ENCODE data around the gene CCDC183.
A peak's percentile ranks its signal among the peaks of the same experiment; 100 is the strongest.
"Not testable (repeated sequence)": the region's sequence is repeated elsewhere in the genome, so short reads cannot be mapped to it uniquely, and the experiment has no call there.

The CCDC183 gene

GRCh38 chr9:136784997-136785361 is 11.2 kb upstream of the CCDC183 start:
- no peak for DNase-seq (ENCODE audit: low read depth, low spot score)

GRCh38 chr9:136785565-136786355 is 10.4 kb upstream of the CCDC183 start:
- not testable (repeated sequence) for DNase-seq (ENCODE audit: low read depth, low spot score)

- no peak for DNase-seq (ENCODE audit: low read depth, low spot score)
Measured at GRCh38 chr9:136786451-136786850, 9.7 kb upstream of the CCDC183 start.

DNA sequence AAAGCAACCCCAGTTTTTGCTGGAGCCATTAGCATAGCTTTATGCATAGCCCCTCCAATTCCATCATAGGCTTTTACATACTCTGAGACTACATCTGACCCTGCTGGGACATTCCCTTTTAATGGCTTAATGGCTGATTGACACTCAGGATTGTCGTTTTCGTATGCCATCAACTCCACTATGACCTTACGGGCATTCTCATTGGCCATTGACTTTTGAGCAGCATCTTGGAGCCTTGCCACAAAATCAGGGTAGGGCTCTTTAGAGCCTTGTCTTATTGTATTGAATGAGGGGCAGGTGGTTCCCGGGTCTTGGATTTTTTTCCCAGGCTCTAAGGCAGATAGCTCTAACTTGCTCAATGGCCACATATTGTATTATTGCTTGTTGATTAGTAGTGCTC is 9.2 kb upstream of the CCDC183 start:
- not testable (repeated sequence) for DNase-seq (ENCODE audit: low read depth, low spot score)

- peak; percentile 73 for DNase-seq (ENCODE audit: low read depth, low spot score)
Measured at GRCh38 chr9:136787690-136788400, 8.3 kb upstream of the CCDC183 start.

DNA sequence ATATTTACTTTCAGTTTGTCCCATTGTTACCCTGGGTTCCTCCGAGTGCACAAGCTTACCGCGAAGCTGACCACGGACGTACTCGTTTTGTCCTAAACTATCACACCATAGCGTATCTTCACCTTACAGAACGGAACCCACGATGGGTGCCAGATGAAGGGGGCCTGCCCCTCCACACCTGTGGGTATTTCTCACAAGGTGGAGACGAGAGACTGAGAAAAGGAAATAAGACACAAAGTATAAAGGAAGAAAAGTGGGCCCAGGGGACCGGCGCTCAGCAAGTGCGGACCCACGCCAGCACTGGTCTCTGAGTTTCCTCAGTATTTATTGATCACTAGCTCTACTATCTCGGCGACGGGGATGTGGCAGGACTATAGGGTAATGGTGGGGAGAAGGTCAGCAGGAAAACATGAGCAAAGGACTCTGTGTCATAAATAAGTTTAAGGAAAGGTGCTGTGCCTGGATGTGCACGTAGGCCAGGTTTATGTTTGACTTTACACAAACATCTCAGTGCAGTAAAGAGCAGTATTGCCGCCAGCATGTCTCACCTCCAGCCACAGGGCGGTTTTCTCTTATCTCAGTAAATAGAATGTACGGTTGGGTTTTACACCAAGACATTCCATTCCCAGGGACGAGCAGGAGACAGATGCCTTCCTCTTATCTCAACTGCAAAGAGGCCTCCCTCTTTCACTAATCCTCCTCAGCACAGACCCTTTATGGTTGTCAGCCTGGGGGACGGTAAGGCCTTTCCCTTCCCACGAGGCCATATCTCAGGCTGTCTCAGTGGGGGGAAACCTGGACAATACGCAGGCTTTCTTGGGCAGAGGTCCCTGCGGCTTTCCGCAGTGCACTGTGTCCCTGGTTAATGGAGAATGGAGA is 7.3 kb upstream of the CCDC183 start:
- not testable (repeated sequence) for DNase-seq (ENCODE audit: low read depth, low spot score)

GRCh38 chr9:136789523-136789937 is 6.6 kb upstream of the CCDC183 start:
- no peak for DNase-seq (ENCODE audit: low read depth, low spot score)

GRCh38 chr9:136790640-136791515 is 5.3 kb upstream of the CCDC183 start, which contains the start of gene TMEM141:
Gene TMEM141, plus strand, starts transcription at chr9:136791344. Its CDS starts 27 bp downstream, at chr9:136791371.
- DNase-seq (ENCODE audit: low read depth, low spot score) = peak; percentile 100

DNA sequence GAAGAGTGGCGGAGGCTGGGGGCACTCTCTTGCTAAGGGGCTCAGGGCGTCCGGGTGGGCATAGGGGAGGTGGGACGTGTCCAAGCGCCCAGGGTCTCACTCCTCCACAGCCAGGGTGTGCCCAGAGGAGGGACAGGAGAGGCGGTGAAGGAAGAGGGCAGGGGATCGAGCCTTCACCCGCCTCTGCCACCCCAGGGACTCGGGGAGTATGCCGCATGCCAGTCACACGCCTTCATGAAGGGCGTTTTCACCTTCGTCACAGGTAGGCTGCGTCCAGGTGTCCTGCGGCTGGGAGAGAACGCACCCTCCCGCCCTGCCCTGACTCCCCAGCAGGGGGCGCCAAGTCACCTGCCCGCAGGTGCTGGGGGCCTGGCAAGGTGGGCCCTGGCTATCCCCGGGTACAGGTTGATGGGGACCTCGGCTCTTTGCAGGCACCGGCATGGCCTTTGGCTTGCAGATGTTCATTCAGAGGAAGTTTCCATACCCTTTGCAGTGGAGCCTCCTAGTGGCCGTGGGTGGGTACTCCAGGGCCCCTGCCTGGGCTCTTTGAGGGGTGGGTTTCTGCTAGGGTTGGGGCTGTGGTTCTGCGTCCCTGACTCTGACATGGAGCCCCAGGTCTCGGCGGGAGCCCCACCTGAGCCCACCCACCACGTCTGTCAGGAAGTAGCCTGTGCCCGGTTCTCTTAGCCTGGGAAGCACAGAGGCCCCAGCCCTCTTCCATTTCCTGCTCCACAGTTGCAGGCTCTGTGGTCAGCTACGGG is 4.4 kb upstream of the CCDC183 start:
- DNase-seq (ENCODE audit: low read depth, low spot score) = peak; percentile 45

- no peak for DNase-seq (ENCODE audit: low read depth, low spot score)
Measured at GRCh38 chr9:136792321-136793085, 3.6 kb upstream of the CCDC183 start.

DNA sequence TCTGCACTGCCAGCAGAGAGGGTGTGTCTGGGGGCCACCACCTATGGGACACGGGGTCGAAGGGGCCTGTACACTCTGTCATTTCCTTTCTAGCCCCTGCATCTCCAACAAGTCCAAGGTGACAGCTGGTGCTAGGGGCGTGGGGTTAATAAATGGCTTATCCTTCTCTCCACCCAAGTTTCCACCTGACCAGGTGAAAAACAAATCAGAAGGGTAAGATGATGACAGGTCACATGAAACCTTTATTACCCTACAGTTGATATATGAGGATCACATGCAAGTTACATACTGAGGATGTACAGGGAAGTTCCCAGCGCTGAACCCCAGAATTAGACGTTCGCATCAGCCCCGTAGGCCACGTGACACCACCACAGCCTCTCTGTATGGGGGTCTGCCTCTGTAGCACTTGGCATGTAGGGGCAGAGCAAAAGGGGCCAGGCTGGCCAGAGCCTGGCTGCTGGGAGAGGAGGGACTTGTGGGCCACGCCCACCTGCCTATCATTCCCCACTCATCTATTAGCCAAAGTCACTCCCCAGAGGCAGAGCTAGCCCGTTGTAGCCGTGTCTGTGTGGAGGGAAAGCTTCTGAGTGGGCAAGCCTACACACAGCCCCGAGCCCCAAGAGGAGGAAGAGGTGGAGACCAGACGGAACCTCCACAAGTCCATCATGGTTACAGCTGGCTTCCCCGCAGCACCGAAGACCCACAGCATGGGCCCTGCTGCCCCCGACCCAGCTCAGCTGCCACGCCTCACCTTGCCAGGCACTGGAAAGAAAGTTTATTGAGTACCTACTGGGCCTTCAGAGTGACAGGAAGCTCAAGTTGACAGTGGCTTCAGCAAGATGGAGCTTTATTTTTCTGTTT is 2.8 kb upstream of the CCDC183 start:
- no peak for DNase-seq (ENCODE audit: low read depth, low spot score)

- DNase-seq (ENCODE audit: low read depth, low spot score) = no peak
Measured at GRCh38 chr9:136794281-136794999, 1.7 kb upstream of the CCDC183 start.

GRCh38 chr9:136795000-136795348 is 1.2 kb upstream of the CCDC183 start:
- no peak for DNase-seq (ENCODE audit: low read depth, low spot score)

DNA sequence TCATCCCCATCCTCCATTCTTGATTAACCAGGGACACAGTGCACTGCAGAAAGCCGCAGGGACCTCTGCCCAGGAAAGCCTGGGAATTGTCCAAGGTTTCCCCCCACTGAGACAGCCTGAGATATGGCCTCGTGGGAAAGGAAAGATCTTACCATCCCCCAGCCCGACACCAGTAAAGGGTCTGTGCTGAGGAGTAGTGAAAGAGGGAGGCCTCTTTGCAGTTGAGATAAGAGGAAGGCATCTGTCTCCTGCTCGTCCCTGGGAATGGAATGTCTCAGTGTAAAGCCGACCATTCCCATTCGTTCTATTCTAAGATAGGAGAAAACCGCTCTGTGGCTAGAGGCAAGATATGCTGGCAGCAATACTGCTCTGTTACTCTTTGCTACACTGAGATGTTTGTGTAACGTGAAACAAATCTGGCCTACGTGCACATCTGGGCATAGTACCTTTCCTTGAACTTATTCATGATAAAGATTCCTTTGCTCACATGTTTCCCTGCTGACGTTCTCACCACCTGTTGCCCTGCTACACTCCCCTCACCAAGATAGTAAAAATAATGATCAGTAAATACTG is 723 bp downstream of the CCDC183 start:
- peak; percentile 51 for DNase-seq (ENCODE audit: low read depth, low spot score)

DNA sequence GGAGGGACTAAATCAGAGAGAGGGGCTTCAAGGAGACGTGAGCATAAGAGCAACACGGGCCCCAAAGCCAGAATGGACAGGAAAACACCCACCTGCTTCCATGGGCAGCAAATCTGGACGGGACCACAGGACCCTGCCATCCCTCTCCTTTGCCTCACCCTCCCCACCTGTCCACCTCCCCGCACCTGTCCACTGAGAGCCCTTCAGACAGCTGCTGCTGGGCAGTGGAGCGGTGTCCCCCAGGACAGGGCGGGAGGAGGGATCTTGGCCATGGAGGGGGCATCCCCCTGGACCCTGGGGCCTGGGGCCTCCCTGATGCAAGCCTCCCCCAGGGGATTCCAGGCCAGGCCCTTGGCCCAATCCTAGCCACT is 2.6 kb downstream of the CCDC183 start:
- DNase-seq (ENCODE audit: low read depth, low spot score) = no peak

DNA sequence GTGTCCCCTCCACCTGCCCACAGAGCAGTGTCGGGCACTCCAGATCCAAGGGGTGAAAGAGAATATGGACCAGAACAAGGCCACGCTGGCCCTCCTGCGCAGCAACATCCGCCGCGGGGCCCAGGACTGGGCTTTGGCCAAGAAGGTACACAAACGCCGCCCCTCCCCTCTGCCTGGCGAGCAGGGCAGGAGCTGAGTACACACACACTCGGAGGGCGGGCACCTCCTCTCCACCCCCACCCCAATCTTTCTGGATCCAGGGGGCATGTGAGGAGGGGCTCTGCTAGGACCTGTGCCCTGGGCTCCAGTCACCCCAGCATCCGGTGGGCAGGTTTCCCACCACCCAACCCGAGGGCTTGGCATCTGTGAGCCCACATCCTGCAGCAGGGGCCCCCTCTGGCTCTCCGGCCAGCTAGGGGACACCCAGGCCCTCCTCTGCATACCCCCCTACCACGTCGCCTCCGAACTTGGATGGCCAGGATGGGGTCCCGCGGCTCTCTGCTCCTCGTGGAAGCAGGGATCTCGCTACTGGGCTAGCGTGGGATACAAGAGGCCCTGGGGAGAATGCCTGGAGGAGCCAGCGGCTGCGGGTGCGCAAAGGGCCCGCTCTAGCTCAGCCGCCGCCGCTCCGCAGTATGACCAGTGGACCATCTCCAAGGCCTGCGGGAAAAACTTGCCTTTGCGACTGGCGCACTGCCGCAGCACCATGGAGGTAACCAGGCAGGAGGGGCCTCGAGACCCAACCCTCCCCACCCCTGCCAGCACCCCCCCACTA is 3.1 kb downstream of the CCDC183 start:
- DNase-seq (ENCODE audit: low read depth, low spot score) = no peak

All from astrocyte of the hippocampus (primary cell).